HG03378 (cell line): ENCODE data around the gene PAPPA.

Experiments
- ATAC-seq: cut with Tn5 transposase; IDR thresholded peaks from one replicate; pipeline ENCODE4 v1.9.1; 2021; ENCODE audit warnings: mild to moderate bottlenecking, moderate library complexity; ENCODE audit not compliant: unreplicated experiment

Gene PAPPA

GRCh38 chr9:116151199-116151598 lies 2.4 kb upstream of the PAPPA start:
- no peak for ATAC-seq

- no peak for ATAC-seq
Observed at GRCh38 chr9:116151966-116152381, 1.6 kb upstream of the PAPPA start.

- no peak for ATAC-seq
Observed at GRCh38 chr9:116152390-116152789, 1.2 kb upstream of the PAPPA start.

GRCh38 chr9:116152941-116153764 lies 438 bp upstream of the PAPPA start:
- ATAC-seq, result no peak

- ATAC-seq, result no peak
Observed at GRCh38 chr9:116154334-116154975, 864 bp downstream of the PAPPA start.

GRCh38 chr9:116154976-116155697 lies 1.5 kb downstream of the PAPPA start:
- no peak for ATAC-seq

- no peak for ATAC-seq
Observed at GRCh38 chr9:116155698-116156039, 2.1 kb downstream of the PAPPA start.

- ATAC-seq, result no peak
Observed at GRCh38 chr9:116156621-116157314, 3.2 kb downstream of the PAPPA start.

GRCh38 chr9:116157436-116158138 lies 4.0 kb downstream of the PAPPA start:
- no peak for ATAC-seq

- ATAC-seq, result no peak
Observed at GRCh38 chr9:116160676-116161571, 7.3 kb downstream of the PAPPA start.

GRCh38 chr9:116162241-116162781 lies 8.7 kb downstream of the PAPPA start:
- ATAC-seq, result no peak

GRCh38 chr9:116163293-116164055 lies 9.9 kb downstream of the PAPPA start:
- no peak for ATAC-seq

- ATAC-seq, result no peak
Observed at GRCh38 chr9:116165912-116166311, 12.3 kb downstream of the PAPPA start.

GRCh38 chr9:116166713-116167112 lies 13.1 kb downstream of the PAPPA start:
- no peak for ATAC-seq

- no peak for ATAC-seq
Observed at GRCh38 chr9:116168231-116168630, 14.6 kb downstream of the PAPPA start.

GRCh38 chr9:116172216-116172615 lies 18.6 kb downstream of the PAPPA start:
- ATAC-seq, result no peak

GRCh38 chr9:116174347-116174746 lies 20.8 kb downstream of the PAPPA start:
- no peak for ATAC-seq

- no peak for ATAC-seq
Observed at GRCh38 chr9:116175614-116176013, 22.0 kb downstream of the PAPPA start.
